GM21360 (cell line): ENCODE measurements around the gene TRIM63.

ENCODE experiments used
- ATAC-seq: cut with Tn5 transposase; IDR thresholded peaks from one replicate; pipeline ENCODE4 v1.9.1; 2021; ENCODE audit warnings: mild to moderate bottlenecking, moderate library complexity; ENCODE audit not compliant: unreplicated experiment

Gene TRIM63

DNA sequence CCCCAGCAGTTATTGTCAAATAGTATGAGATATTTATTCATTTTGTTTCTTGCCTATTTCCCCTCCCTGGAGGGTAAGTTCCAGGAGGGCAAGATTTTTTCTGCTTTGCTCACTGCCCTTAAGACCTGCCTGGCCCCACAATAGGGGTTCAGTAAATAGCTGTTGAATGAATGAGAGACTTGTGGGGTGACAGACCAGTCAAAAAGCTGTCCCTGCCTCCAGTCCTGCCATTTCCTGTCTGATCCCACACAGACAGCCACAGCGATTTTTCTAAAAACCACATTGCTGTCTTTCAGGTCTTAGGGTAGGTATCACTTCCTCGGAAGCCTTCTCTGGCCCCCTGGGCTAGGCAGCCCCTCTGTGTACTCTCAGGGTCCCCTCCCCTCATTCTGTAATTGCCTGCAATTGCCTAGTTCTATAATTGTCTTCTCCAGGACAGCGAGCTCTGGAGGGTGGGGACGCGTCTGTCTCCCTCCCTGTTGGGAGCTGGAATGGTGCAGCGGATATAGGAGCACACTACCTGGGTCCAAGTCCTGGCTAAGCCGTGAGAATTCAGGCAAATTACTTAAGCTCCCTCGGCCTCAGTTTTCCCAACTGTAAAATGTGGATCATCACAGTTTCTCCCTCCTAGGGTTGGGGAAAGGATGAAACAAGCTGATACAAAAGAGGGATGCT lies 47.7 kb downstream of the TRIM63 start:
- ATAC-seq, result no peak

- no peak for ATAC-seq
Observed at GRCh38 chr1:26017606-26018005, 49.8 kb downstream of the TRIM63 start.

DNA sequence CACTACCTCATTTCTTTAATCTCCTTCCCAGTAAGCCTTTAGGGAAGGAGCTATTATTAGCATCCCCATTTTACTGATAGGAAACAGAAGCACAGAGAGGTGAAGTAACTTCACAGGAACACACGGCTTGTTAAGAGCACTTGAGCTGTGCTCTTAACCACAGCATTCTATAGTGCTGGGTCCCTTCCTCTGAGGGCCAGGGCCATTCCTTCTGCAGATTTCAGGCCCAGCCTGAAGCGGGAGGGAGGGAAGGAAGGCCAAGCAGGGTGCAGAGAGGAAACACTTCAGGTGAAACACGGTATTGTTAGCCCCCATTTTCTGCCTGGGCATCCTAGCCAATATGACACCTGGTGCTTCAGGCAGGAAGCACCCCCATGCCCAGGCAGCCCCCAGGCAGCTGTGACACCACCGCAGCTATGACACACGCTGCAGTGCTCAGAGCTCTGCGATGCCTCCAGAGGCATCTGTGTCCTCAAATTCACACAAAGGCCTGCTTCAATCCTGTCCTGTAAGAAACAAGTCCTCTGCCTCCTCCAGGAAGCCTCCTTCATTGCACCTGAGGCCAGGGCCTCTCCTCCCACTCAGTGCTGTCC lies 50.4 kb downstream of the TRIM63 start:
- no peak for ATAC-seq

- no peak for ATAC-seq
Observed at GRCh38 chr1:26016258-26016952, 51.0 kb downstream of the TRIM63 start.

DNA sequence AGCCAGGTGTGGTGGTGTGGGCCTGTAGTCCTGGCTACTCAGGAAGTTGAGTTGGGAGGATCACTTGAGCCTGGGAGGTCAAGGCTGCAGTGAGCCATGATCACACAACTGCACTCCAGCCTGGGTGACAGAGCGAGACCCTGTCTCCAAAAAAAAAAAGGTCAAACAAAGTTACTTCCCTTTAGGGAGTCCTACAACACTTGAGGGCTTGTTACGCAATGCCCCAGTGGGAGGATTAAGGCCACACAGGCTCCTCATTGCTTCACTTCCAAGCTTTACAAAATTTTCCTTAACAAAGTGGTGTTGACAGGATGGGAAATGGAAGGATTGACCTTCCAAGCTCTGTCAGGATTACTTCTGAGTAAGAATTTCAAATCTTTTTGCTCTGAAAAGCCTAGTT lies 52.1 kb downstream of the TRIM63 start:
- ATAC-seq, result no peak

GRCh38 chr1:26014179-26014578 lies 53.3 kb downstream of the TRIM63 start:
- no peak for ATAC-seq

DNA sequence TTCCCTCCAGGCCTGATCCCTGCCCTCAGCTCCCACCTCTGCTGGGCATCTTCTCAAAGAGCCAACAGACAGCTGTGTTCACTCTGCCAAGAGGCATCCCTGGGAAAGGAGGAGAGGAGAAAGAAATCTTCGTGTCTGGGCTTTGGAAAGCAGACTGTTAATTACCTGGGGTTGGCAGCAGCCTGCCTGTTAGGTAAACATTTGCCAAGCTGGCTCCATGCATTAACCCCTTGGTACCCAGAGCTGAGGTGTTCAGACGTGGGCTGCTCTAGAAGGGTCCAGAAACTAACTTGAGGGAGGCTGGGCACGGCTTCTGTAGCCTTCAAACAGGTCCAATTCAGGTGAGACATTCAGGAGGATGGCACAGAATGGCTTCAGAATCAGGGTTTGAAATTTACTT lies 54.6 kb downstream of the TRIM63 start:
- no peak for ATAC-seq

GRCh38 chr1:26010825-26011224 lies 56.6 kb downstream of the TRIM63 start:
- no peak for ATAC-seq

DNA sequence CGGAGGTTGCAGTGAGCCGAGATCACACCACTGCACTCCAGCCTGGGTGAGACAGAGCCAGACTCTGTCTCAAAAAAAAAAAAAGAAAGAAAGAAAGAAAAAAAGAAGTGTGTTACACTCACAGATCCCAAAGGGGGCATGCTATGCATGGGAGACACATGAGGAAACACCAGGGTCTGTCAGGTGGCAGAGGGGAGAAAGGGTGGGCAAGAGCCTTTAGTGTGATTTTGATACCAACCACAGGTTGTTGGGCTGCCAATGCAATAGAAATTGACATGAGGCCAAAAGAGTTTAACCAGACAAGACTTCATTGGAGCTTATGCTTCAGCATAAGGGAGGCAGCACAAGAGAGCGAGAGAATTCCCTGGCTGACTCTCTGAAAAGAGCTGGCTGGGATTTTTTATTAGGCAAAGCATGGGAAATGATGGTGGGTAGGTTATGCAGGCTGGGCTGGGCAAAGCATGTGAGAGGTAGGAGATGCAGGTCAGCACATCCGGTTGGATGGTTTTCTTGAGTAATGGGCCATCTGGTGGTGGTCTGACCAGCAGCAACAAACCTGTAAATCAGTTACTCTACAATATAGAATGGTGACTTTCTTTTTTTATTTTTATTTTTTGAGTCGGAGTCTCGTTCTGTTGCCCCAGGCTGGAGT lies 57.5 kb downstream of the TRIM63 start:
- ATAC-seq, result no peak

DNA sequence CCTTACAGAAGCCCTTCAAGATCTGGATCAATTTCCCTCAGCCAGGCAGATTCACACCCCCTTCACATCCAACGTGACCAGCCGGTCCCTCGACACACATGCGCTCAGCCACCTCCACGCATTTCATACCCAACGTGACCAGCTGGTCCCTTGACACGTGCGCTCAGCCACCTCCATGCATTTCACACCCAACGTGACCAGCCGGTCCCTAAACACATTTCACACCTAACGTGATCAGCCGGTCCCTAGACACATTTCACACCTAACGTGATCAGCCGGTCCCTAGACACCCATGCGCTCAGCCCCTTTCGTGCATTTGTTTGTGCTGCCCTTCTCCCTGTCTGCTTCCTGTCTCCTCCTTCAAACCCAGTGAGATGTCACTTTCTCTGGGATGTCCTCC lies 60.7 kb downstream of the TRIM63 start:
- no peak for ATAC-seq

DNA sequence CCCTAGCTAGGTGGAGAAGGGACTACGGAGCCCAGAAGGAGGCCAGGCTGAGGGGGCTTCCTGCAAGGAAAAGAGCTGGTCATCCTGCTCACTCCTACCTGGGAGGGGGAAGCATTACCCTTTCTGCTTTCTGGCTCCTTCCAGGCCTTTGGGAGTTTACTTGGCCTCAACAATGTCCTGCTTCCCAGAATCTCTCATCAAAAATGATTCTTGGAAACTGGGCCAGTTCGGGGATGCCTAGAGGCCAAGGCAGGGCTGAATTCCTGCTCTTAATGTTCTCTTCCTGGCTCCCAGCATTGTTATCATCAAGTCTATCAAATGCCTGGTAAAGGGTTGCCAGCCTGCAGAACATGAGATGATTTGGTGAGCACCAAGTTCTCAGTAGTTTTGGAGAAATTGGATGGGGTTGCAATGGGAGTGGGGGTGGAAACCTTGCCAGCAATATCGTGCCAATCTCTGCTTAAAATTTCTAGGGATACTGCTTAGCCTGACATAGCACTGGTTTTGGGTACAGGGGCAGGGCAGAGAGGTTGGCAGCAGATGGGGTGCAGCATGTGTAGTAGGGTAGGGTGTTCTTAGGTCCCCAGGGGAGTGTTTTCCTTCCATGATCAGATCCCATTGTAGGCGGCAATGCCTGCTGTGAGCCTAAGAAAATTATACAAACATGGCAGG lies 61.9 kb downstream of the TRIM63 start:
- ATAC-seq, result no peak

- ATAC-seq, result no peak
Observed at GRCh38 chr1:26003756-26004155, 63.7 kb downstream of the TRIM63 start.

DNA sequence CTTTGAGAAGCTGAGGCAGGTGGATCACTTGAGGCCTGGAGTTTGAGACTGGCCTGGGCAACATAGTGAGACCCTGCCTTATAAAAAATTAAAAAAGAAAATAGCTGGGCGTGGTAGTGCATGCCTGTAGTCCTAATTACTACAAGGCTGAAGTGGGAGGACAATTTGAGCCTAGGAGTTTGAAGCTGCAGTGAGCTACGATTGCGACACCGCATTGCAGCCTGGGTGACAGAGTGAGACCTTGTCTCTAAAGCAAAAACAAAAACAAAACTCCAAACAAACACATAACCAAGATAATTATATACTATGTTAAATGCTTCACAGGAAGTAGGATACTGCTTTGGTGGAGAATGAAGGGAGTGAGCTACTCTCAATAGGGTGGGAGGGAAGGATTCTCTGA lies 64.2 kb downstream of the TRIM63 start:
- no peak for ATAC-seq
